GM18520 (cell line): ENCODE data around the gene IRAK3.

Experiments
- ATAC-seq: cut with Tn5 transposase; IDR thresholded peaks from one replicate; pipeline ENCODE4 v1.9.1; 2021; ENCODE audit not compliant: unreplicated experiment

The IRAK3 gene

DNA sequence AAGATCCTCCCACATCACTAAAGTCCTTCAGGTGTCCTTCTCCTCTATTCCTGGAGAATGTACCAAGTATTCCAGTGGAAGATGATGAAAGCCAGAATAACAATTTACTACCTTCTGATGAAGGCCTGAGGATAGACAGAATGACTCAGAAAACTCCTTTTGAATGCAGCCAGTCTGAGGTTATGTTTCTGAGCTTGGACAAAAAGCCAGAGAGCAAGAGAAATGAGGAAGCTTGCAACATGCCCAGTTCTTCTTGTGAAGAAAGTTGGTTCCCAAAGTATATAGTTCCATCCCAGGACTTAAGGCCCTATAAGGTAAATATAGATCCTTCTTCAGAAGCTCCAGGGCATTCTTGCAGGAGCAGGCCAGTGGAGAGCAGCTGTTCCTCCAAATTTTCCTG lies 58.7 kb downstream of the IRAK3 start:
- no peak for ATAC-seq

GRCh38 chr12:66251049-66251448 lies 62.0 kb downstream of the IRAK3 start:
- ATAC-seq: no peak

DNA sequence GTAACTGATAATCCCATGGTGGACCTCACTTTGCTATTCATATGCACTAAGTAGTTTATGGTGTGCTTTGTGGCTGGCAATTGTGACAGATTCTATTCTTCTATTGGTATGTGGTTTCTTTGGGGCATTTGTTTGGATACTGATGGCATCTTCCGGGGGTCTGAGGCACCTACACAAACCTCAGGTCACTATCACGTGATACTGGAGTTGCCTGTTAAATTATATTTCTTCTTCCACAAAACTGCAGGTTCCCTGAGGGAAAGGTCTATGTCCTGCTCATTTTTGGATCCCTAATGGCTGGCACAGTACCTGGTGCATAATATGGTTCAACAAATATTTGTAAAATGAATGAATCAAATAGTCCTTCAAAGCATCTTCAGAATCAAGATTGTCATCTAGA lies 63.8 kb downstream of the IRAK3 start:
- no peak for ATAC-seq

DNA sequence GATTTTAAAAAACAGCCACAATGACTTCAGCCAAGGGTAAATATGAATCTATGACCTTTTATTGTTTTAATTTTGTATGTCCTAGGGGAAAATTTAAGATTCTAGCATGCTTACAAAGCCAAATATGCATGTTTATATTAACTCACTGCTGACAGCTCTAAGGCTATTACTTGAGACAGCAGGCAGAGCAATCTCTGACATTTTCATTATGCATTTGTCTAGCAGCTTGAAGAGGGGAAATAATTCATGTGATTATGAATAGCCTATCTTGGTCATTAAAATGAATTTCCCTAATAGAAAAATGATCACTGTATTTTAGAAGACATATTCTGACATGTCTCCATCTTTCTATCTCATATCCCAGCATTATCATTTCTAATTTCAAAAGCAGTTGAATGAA lies 66.7 kb downstream of the IRAK3 start:
- ATAC-seq: no peak

- ATAC-seq: no peak
These were observed 69.0 kb downstream of the IRAK3 start for GRCh38 chr12:66258011-66258410.

DNA sequence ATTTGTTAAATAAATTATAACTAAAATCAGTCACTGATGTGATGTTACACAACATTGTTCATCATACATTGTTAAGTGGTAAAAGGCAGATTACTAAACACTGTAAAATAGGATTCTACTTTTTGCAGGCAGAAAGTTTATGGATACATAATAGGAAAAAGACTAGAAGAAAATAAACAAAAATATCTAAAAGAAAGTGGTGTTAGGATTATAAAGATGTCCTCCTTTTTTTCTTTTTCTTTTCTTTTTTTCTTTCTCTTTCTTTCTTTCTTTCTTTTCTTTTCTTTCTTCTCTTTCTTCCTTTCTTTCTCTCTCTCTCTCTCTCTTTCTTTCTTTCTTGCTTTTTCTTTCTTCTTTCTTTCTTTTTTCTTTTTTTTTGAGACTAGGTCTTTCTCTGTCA lies 73.7 kb downstream of the IRAK3 start:
- ATAC-seq: no peak

GRCh38 chr12:66268562-66268961 lies 79.5 kb downstream of the IRAK3 start:
- ATAC-seq: no peak

DNA sequence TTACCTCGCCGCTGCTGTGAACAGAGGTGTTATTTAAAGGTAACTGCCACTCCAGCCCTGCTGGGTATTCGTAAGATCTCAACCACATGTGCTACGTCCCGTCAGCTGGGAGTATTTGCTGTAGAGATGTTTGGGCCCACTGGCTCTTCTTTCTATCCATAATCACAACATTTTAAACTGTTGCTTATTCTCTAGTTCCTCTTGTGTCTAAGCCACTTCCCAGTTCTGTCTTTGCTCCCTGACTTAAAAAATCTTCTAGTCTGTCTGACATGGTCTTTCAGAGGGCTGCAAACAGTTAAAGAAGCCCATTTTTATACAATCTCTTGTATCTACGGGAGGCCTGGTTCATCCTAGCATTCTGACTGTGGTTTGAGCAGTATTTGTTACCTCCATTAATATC lies 80.1 kb downstream of the IRAK3 start:
- ATAC-seq: no peak

- no peak for ATAC-seq
These were observed 80.9 kb downstream of the IRAK3 start for GRCh38 chr12:66269757-66270383.

GRCh38 chr12:66270613-66271012 lies 81.6 kb downstream of the IRAK3 start:
- no peak for ATAC-seq

- no peak for ATAC-seq
These were observed 83.6 kb downstream of the IRAK3 start for GRCh38 chr12:66272650-66273049.

DNA sequence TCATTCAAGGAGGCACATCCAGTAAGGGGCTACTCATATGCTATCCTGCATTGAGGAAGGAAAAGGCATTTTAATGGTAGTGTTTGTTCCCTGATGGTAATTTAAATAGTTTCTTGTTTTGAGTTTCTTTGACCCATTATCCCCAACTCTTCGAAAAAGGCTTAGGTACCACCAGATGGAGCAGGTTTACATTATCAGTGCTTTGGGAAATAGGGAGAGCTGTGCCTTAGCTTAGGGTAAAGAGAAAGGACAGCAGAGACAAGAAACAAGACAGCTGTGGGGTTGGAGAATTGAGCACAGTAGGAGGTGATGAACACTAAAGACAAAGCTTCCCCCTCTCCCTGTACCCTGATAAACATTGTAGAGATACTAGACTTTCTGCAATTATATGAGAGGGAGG lies 84.1 kb downstream of the IRAK3 start:
- ATAC-seq: no peak

DNA sequence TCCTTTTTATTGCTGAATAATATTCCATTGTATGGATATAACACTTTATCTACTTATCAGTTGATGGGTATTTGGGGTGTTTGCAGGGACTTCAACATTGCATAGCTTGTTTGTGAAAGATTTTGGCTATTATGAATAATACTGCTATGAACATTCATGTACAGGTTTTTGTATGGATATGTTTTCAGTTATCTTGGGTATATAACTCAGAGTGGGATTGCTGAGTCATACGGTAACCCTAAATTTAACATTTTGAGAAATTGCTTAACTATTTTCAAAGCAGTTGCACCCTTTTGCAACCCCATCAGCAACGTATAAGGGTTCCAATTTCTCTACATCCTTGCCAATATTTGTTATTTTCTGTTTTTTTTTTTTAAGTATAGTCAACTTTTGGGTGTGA lies 86.0 kb downstream of the IRAK3 start:
- ATAC-seq: no peak

DNA sequence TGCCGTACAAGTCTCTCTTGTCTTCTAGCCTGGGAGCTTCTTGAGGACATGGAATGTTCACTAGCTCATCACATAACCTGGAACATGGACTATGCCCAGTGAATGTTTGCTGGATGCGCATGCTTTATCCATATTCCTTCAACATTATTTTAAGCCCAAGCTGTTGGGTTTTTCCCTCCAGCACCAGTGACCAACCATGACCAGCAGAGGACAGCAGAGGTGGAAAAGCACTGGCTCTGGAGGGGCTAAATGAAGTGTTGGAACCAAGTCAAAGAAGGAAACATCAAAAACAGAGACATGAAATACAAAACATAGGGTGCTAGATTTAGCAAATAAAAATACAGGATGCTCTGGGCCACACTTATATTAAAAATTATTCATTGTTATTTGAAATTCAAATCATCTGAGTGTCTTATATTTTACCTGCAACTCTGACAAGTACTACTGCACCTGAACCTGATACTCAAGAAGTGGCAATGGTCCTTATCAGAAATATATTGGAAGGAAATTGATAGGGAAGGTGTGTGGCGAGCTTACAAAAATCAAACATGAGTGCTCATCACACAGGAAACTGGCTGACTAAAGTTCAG lies 90.2 kb downstream of the IRAK3 start:
- no peak for ATAC-seq

GRCh38 chr12:66280561-66280960 lies 91.5 kb downstream of the IRAK3 start:
- no peak for ATAC-seq

DNA sequence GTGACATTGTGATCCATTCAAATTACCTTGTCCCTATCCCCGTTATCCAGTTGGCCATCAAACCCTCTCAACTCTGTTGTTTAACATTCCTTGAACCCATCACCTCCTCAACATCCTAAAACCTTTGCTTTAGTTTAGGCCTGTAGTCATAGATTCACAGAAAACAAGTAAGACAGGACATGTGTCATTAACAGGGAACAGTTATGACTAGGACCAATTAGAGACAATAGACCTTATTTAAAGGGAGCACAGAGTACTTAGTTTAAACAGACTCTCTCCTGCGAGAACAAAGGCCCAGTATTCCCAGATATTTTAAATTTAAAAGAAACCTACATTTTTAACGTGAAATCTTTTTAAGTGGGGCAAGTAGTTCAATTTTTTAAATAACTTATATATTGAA lies 93.2 kb downstream of the IRAK3 start:
- ATAC-seq: no peak

DNA sequence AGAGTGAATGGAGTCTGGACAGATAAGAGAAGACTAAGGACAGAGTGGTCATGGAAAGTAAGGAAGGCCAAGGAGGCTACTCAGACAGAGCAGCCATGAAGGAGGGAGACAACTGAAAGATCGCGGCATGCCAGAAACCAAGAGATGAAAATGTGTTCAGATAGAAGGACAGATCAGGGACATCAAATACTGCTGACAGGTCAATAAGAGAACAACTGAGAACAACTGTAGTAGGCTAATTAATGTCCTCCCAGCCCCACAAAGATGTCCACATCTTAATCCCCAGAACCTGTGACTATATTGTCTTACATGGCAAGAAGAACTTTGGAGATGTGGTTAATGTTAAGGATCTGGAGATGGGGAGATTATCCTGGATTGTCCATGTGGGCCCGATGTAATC lies 98.3 kb downstream of the IRAK3 start:
- no peak for ATAC-seq

GRCh38 chr12:66288121-66288520 lies 99.1 kb downstream of the IRAK3 start:
- ATAC-seq: no peak

DNA sequence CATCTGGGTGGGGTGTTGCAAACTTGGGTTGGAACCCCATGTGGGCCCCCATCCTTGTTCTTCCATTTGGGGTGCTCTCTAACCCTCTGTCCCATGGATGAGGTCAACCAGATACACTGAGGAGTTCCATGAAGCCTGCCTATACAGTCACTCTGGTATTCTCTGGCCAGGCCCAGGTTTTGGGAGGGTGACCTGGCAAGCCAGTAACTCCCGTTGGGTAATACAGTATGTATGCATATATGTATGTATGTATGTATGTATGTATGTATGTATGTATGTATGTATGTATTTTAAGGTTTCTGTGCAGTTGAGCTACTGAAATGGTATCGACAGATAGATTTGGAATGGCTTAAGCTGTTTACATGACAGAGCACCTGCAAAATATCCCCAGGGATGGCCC lies 100.5 kb downstream of the IRAK3 start:
- ATAC-seq: no peak

DNA sequence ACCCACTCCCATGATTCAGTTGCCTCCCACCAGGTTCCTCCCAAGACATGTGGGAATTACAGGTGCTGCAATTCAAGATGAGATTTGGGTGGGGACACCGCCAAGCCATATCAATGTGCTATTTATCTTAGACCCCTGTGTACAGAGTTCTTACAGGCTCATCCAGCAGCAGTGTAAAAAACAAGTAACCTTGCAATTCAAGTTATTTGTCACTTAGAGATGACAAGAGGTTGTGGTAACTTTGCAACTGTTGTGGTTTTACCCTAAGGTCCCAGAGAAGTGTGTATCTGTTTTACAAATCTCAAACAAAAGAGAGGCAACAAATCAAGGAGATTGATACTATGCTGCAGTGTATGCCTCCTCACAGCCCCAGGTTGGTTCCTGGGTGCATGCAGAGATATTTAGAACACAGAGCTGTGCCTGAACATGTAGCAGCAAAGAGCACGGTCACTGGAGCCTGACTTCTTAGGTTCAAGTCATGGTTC lies 101.7 kb downstream of the IRAK3 start:
- no peak for ATAC-seq

DNA sequence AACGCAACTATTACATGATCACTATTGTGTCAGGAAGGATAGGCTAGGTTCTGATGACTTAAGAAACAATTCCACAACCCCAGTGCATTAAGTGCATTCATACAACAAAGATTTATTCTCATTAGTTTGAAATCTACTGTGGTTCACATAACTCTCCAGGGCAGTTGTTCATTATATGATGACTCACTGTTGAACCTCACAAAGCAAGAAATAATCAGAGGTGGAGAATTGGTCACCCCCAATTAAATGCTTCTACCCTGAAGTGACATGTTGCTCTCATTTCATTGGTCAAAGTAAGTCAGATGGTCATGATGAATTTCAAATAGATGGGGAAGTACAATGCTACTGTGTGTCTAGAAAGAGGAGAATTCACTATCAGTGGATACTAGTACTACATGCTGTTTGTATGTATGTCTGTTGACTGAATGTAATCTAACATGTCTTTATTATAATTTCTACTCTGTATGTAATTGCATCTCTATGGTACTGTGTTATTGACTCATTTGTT lies 107.2 kb downstream of the IRAK3 start:
- no peak for ATAC-seq

- no peak for ATAC-seq
These were observed 108.1 kb downstream of the IRAK3 start for GRCh38 chr12:66297080-66297479.

- ATAC-seq: no peak
These were observed 108.9 kb downstream of the IRAK3 start for GRCh38 chr12:66297923-66298322.
